Right forelimb (tissue), 1 donor: ENCODE data around the gene OLFM1.

Experiments
- DNase-seq: peaks from one replicate; pipeline ENCODE4 v3.0.0-alpha.2; 2018

The OLFM1 gene

DNA sequence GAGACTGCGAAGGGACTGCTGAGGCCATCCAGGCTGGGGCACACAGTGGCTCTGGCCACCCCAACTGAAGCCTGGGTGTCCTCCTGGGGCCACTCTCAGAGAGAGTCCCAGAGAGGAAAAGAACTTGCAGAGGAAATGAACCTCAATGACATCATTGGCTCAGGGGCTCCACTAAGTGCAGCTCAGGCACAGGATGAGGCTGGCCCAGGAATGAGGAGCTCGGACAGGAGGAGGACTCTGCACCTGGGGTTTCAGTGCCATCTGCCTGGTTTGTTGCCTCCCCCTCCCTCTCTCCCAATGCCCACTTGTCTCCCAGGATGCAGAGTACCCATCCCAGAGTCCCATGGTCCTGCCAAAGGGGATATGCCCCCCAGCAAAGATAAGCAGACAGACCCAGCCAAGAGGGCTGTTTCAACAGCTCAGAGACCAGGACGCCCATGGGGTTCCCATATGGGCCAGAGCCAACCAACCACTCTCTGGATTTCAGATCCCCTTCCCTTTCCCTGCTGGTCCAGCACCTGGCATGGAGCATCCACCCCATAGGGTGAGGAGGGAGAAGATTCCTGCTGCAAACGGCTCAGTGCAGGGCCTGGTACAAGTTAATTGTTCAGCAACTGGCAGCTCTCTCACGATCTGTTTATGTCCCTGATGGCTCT, 26.9 kb upstream of the OLFM1 start:
- peak; percentile 25 for DNase-seq

DNA sequence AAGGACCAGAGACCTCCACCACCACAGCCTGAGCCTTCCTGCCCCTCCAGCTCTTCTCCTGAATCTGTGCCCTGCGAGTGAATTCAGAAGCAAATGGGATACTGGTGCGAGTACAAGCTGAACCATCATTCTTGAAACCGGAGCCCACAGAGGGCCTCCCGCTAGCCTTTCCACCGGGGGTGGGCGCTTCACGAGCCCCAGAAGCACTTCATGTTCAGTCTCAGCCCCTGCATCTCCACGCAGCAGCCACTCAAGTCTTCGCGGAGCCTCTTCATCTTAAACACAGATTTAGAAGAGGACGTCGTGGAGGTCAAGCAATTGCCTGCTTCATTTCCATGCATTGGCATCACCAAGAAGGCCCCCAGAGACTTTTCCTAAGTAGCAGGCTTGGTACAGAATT, 26.0 kb upstream of the OLFM1 start:
- no peak for DNase-seq

GRCh38 chr9:135062254-135062653, 25.2 kb upstream of the OLFM1 start:
- no peak for DNase-seq

DNA sequence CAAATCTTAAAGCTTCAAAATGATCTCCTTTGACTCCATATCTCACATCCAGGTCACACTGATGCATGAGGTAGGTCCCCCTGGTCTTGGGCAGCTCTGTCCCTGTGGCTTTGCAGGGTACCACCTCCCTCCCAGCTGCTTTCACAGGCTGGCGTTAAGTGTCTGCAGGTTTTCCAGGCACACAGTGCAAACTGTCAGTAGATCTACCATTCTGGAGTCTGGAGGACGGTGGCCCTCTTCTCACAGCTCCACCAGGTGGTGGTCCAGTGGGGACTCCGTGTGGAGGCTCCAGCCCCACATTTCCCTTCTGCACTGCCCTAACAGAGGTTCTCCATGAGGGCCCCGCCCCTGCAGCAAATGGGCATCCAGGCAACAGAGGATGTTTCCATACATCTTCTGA, 24.0 kb upstream of the OLFM1 start:
- DNase-seq = peak; percentile 6

DNA sequence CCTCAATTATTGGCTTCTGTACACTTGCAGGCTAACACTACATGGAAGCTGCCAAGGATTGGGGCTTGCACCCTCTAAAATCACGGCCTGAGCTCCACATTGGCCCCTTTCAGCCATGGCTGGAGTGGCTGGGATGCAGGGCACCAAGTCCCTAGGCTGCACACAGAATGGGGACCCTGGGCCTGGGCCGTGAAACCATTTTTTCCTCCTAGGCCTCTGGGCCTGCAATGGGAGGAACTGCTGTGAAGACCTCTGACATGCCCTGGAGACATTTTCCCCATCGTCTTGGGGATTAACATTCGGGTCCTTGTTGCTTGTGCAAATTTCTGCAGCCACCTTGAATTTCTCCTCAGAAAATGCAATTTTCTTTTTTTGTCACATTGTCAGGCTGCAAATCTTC, 23.6 kb upstream of the OLFM1 start:
- DNase-seq = peak; percentile 6

GRCh38 chr9:135065151-135065550, 22.3 kb upstream of the OLFM1 start:
- DNase-seq = peak; percentile 12

- peak; percentile 13 for DNase-seq
These were observed 21.7 kb upstream of the OLFM1 start for GRCh38 chr9:135065804-135066203.

GRCh38 chr9:135066291-135066690, 21.2 kb upstream of the OLFM1 start:
- peak; percentile 19 for DNase-seq

DNA sequence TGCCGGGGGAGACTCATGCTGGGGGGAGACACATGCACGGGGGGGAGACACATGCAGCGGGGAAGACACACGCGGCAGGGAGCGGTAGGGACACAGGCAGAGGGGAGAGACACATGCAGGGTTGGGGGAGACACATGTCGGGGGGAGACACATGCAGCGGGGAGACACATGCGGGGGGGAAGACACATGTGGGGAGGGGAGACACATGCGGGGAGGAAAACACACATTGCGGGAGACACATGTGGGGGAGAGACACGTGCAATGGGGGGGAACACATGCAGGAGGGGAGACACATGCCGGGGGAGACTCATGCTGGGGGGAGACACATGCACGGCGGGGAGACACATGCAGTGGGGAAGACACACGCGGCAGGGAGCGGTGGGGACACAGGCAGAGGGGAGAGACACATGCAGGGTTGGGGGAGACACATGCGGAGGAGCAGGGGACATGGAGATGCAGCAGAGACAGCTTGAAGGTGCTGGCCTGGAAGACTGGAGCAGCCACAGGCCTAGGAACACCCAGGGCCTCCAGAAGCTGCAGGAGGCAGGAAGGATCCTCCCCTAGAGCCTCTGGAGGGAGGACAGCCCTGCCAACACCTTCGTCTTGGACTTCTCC, 20.3 kb upstream of the OLFM1 start:
- peak; percentile 30 for DNase-seq

DNA sequence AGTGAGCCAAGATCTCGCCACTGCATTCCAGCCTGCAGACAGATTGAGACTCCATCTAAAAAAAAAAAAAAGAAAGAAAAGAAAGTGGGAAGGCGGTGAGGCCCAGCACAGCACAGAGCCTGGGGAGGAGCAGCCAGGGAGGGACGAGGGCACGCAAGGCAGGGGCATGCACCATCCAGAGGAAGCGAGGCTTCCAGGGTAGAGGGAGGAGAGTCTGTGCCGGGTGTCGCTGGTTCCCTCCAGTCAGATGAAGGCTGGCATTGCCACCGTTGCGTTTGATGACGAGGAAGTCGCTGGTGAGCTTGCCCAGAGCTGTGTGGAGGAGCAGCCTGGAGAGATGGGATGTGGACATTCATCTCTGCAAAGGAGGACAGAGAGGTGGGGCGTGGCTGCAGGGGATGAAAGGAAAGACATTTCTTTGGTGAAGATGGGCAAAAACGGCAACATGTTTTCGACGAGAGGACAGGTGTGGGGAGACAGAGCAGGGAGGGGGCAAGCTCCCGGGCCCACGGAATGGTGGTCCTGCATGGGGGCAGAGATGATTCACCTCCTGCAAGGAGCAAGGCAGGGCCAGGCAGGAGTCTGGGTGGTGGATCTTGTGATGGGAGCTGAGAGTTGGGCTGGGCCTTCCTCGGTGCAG, 18.6 kb upstream of the OLFM1 start:
- peak; percentile 6 for DNase-seq

DNA sequence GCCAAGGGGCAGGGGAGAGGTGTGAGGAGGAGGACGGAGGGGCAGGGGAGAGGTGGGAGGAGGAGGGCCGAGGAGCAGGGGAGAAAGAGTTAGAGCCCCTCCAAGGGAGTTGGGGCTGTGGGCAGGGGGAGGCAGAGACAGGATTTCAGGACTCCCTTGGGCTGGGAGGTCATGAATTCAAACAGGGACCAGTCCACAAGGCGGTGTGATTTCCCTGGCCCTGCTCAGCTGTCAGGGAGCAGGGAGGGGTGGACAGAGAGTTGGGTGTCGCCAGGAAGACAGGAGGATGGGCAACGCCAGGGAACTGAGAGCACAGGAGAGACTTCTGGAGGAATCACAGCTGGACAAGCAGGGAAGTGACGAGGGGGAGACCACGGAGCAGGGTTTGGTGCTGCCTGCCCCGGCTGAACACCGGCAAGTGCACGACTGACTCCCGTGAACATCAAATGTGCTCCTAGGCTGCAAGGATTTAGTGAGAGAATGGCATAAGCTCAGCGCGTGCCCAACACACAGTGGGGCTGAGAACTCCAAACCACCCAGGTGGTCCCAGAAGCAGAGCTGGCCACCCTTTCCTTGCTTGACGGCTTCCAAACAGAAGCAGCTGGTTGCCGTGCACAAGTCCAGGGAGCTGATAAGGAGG, 17.8 kb upstream of the OLFM1 start:
- DNase-seq = peak; percentile 26

- DNase-seq = peak; percentile 32
These were observed 17.1 kb upstream of the OLFM1 start for GRCh38 chr9:135070198-135070951.

GRCh38 chr9:135070964-135071735, 16.3 kb upstream of the OLFM1 start:
- DNase-seq = peak; percentile 15

DNA sequence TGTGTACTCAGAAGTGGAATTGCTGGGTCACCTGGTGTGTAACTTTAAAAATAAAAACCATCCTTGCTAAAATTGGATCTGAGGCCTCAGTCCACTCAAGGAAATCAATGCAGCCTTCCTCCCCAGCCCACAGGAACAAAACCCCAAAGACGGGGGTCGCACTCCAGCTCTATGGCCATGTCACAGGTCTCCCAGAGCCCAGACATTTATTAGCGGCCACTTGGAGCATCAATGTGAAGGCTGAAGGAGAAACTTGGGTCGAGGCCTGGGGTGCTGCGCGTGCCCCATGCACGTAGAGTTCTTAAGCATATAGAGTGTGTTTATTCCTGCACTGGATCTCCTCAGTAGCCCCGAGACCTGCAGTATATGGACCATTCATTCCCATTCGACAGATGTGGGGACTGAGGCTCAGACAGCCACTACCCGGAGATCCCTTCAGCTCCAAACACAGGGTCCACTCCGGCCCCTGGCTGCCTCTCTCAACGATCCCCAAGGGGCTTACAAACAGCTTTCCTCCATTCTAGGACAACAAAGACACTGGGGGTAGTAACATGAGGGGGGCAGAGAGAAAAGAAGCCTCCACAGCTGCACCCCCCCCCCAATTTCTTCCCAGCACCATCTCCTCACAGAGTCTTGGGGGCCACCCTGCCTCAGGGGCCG, 14.3 kb upstream of the OLFM1 start:
- DNase-seq = peak; percentile 28

- peak; percentile 28 for DNase-seq
These were observed 13.6 kb upstream of the OLFM1 start for GRCh38 chr9:135073741-135074305.

DNA sequence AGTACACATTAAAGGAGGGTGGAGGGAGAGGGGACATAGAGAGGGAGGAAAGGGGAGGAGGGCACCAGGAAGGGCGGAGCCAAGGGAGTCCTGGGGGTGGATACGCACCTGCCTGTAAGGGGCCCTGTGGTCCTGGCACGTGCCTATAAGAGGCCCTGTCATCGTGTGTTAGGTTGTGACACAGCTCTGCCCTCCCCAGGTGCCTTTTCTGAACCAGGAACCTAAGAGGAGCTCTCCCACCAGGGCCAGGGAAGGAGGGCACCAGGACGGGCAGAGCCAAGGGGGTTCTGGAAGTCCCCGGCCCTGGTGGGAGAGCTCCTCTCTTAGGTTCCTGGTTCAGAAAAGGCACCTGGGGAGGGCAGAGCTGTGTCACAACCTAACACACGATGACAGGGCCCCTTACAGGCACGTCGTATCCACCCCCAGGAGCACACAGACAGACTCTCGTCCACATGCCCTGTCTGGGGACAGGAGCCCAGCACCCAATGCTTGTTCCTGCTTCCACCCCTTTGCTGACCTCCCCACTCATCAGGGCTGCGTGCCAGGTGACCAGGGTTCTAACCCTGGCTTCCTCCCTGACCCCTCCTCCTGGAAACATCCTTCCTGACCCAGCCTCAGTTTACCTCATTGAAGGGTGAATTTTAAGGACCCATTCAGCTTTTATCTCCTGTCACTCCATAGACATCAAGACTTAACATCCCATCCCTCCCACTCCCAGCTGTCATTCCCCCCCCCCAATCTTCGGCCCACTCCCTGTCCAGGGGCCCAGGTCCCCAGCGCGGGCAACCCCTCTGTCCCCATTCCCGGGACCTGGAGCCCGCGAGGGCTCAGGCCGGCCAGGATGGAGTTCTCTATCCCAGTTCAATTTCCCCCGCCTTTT, 12.9 kb upstream of the OLFM1 start:
- peak; percentile 30 for DNase-seq

- DNase-seq = peak; percentile 55
These were observed 12.0 kb upstream of the OLFM1 start for GRCh38 chr9:135075234-135076142.

DNA sequence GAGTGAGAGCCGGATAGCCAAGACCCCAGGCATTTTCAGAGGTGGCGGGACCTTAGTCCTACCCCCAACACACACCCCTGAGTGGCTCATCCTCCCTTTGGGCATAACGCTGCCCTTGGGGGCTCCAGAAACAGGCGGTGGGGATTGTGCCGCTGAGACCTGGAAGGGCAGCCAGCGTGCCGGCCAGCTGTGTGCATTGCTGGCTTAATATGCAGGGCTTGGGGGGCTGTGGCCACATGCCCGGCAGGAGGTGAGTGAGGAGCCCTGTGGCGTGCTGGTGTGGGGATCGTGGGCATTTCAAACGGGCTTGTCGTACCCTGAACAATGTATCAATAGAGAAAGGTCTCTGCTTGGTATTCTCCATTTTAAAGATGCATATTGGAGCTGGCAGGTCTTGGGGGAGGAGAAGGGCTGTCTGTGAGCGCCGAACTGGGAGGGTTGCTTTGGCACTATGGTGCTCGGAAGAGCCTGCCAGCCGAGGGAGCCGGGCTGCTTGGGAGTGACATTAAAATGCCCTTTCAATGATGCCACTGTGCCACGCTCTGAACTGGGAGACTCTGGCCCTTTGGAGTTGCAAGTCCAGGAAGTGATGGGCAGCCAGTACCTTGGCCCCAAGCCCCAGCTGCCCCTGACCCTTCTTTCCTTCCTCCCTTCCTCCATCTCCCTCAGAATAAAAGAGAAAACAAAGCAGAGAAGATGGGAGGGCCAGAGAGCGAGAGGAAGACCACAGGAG, 11.2 kb upstream of the OLFM1 start:
- peak; percentile 28 for DNase-seq
